ENCODE results near the gene VAV3.
A peak's percentile ranks its signal among the peaks of the same experiment; 100 is the strongest.

The VAV3 gene

GRCh38 chr1:107538502-107538901 is 426.5 kb downstream of the VAV3 start:
- TF ChIP-seq CTCF (IDR thresholded peaks at IDR 0.05; ENCODE audit: extremely low read depth, insufficient read depth, missing control alignments) = no peak
- in situ Hi-C loops (cut with MboI; ENCODE audit: low pct_unique_long_range_greater_than_20kb, low sequenced_read_pairs, unreplicated experiment) = loop anchor here (25.0 kb wide), 1 partner anchor 351 kb away; no protein-coding TSS in a partner anchor
- no peak for DNase-seq (ENCODE audit: low spot score)

DNA sequence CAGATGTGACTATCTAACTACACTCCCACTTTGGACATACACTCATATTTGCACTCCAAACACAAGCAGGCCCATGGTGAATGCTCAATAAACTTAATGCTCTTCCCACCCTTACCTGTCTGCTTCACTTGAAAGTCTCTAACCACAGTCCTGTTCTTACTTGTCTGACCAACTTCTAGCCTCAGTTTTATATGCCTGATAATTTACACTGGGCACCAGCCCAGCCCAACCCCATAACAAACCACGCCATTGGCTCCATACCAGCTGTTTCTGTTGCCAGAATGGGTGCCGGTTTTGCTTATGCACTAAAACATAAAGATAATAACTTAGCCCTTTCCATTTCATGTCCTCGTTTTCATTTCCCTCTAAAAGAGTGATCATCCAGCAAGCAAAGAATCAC is 428.7 kb downstream of the VAV3 start:
- TF ChIP-seq CTCF (IDR thresholded peaks at IDR 0.05; ENCODE audit: extremely low read depth, insufficient read depth, missing control alignments) = no peak
- DNase-seq (ENCODE audit: low spot score) = no peak
- in situ Hi-C loops (cut with MboI; ENCODE audit: low pct_unique_long_range_greater_than_20kb, low sequenced_read_pairs, unreplicated experiment) = loop anchor here (25.0 kb wide), 1 partner anchor 349 kb away; no protein-coding TSS in a partner anchor

- DNase-seq (ENCODE audit: low spot score) = peak; percentile 18
- no peak for TF ChIP-seq CTCF (IDR thresholded peaks at IDR 0.05; ENCODE audit: extremely low read depth, insufficient read depth, missing control alignments)
- in situ Hi-C loops (cut with MboI; ENCODE audit: low pct_unique_long_range_greater_than_20kb, low sequenced_read_pairs, unreplicated experiment) = loop anchor here (25.0 kb wide), 1 partner anchor 348 kb away; no protein-coding TSS in a partner anchor
Observed at GRCh38 chr1:107535091-107535490, 429.9 kb downstream of the VAV3 start.

GRCh38 chr1:107534632-107535031 is 430.3 kb downstream of the VAV3 start:
- DNase-seq (ENCODE audit: low spot score) = no peak
- no peak for TF ChIP-seq CTCF (IDR thresholded peaks at IDR 0.05; ENCODE audit: extremely low read depth, insufficient read depth, missing control alignments)
- in situ Hi-C loops (cut with MboI; ENCODE audit: low pct_unique_long_range_greater_than_20kb, low sequenced_read_pairs, unreplicated experiment) = loop anchor here (25.0 kb wide), 1 partner anchor 347 kb away; no protein-coding TSS in a partner anchor

DNA sequence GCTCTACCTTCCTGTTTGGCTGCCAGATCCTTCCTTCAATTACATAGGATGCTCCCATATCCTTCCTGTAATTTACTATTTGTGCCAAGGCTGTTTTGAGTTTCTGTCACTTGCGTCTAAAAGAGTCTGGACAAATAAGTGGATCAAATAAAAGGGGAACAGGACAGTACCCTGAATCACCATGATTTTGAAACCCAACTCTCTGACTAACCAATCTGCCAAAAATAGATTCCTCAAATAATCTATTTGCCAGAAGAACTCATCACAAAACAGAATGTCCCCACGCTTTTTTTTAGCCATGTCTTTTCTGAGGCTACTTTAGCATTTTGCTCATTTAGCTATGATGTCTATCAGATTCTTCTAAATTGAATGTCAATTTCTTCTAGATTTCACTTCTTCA is 431.5 kb downstream of the VAV3 start:
- in situ Hi-C loops (cut with MboI; ENCODE audit: low pct_unique_long_range_greater_than_20kb, low sequenced_read_pairs, unreplicated experiment) = loop anchor here (25.0 kb wide), 1 partner anchor 346 kb away; no protein-coding TSS in a partner anchor
- no peak for DNase-seq (ENCODE audit: low spot score)
- TF ChIP-seq CTCF (IDR thresholded peaks at IDR 0.05; ENCODE audit: extremely low read depth, insufficient read depth, missing control alignments) = no peak

DNA sequence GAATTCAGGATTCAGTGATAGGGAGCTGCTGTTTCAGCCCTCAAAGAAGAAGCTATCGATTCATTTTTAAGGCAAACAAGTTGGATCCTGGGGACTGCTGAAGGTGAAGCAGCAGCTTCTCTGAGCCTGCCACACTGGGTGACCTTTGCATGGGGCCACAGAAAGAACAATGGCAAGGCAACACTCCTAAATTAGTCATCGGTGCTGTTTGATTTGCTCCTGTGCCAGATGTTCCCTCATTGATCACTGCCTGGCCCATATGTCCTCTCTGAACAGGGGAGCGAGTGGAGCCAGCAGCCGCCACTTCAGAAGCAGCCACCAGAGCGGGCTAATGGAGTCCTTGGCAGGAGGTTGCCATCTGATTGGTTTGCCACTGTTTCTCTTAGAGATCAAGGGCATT is 432.7 kb downstream of the VAV3 start:
- DNase-seq (ENCODE audit: low spot score) = no peak
- TF ChIP-seq CTCF (IDR thresholded peaks at IDR 0.05; ENCODE audit: extremely low read depth, insufficient read depth, missing control alignments) = no peak
- in situ Hi-C loops (cut with MboI; ENCODE audit: low pct_unique_long_range_greater_than_20kb, low sequenced_read_pairs, unreplicated experiment) = loop anchor here (25.0 kb wide), 1 partner anchor 345 kb away; no protein-coding TSS in a partner anchor

Data from GM13977 (cell line).